Brain microvascular endothelial cell (primary cell): ENCODE data around the gene MRAS.

ENCODE experiments used
- DNase-seq: peaks from one replicate; pipeline ENCODE4 v3.0.0-alpha.2; 2020
- H3K27ac ChIP-seq: fragments of 250-450 bp; sonication (Bioruptor Pico); 2 replicates; pipeline ENCODE4 v1.5.1; 2020; ENCODE audit warnings: mild to moderate bottlenecking, moderate library complexity
- H3K27me3 ChIP-seq: fragments of 250-450 bp; sonication (Bioruptor Pico); replicated peaks from 2 replicates; pipeline ENCODE4 v1.5.1; 2020; ENCODE audit warnings: mild to moderate bottlenecking
- H3K36me3 ChIP-seq: fragments of 250-450 bp; sonication (Bioruptor Pico); replicated peaks from 2 replicates; pipeline ENCODE4 v1.5.1; 2020; ENCODE audit warnings: mild to moderate bottlenecking
- H3K4me3 ChIP-seq: 2 replicates; pipeline ENCODE4 v1.5.1; 2011; ENCODE audit warnings: low read depth, mild to moderate bottlenecking, control low read depth, low read length, moderate library complexity
- in situ Hi-C: cut with HindIII; loops from 2 replicates; pipeline ENCODE4 v1.10.0; 2017; ENCODE audit warnings: low sequenced_read_pairs, low pct_ligation_motif_present
- TF ChIP-seq, protein P1 (sequence below): IDR thresholded peaks from 2 replicates; pipeline ENCODE4 v1.5.1; 2011; ENCODE audit warnings: low read depth, mild to moderate bottlenecking, moderate library complexity, low read length, control low read depth, inconsistent platforms; ENCODE audit errors: missing control alignments

The MRAS gene

DNA sequence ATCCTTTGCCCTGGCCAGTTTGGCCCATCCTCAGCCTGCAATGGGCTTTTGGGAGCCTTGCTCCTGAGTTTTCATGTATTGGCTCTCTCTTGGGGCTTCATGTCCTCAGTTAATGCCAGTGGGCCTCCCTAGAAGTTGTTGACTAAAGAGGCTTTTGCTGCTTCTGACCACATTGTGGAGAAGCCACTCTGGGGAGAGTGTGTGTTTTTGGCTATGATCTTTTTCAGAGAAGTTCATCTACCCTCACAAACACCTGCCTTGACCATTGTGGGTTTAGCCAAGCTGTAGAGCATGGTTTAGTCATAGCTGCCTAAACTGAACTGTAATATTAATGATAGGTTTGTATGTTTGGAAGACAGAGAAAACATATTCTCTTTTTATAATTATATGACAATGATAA is 6.0 kb downstream of the MRAS start:
- DNase-seq: no peak
- no peaks in the 10 kb centered on the region for H3K27me3 ChIP-seq
- no peak overlapping the region for H3K4me3 ChIP-seq
- in situ Hi-C loops: no loop called here
- no peaks in the 10 kb centered on the region for H3K36me3 ChIP-seq
- H3K27ac ChIP-seq: no peak overlapping the region
- TF ChIP-seq, protein P1, sequence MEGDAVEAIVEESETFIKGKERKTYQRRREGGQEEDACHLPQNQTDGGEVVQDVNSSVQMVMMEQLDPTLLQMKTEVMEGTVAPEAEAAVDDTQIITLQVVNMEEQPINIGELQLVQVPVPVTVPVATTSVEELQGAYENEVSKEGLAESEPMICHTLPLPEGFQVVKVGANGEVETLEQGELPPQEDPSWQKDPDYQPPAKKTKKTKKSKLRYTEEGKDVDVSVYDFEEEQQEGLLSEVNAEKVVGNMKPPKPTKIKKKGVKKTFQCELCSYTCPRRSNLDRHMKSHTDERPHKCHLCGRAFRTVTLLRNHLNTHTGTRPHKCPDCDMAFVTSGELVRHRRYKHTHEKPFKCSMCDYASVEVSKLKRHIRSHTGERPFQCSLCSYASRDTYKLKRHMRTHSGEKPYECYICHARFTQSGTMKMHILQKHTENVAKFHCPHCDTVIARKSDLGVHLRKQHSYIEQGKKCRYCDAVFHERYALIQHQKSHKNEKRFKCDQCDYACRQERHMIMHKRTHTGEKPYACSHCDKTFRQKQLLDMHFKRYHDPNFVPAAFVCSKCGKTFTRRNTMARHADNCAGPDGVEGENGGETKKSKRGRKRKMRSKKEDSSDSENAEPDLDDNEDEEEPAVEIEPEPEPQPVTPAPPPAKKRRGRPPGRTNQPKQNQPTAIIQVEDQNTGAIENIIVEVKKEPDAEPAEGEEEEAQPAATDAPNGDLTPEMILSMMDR: no peak

DNA sequence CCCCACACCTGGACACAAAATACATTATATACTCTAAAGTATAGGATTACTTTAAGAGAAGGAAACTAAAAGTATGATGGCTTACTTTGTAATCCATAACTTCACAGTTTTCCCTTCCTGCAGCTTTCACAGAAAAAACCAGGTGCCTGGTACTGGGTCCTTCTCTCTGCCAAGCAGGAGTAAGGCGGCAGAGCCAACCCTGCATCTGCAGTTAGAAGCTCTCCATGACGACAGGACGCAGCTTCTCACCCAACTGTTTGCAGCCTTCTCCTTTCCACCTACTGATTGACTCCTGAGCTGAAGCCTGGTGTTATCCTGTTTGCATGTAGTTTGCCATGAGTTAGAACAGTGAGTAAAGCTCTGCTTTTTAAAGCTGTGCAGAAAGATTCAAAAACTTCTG is 6.7 kb downstream of the MRAS start:
- TF ChIP-seq, protein P1: no peak
- in situ Hi-C loops: no loop called here
- no peak overlapping the region for H3K27ac ChIP-seq
- DNase-seq: no peak
- H3K27me3 ChIP-seq: no peaks in the 10 kb centered on the region
- H3K36me3 ChIP-seq: no peaks in the 10 kb centered on the region
- no peak overlapping the region for H3K4me3 ChIP-seq

DNA sequence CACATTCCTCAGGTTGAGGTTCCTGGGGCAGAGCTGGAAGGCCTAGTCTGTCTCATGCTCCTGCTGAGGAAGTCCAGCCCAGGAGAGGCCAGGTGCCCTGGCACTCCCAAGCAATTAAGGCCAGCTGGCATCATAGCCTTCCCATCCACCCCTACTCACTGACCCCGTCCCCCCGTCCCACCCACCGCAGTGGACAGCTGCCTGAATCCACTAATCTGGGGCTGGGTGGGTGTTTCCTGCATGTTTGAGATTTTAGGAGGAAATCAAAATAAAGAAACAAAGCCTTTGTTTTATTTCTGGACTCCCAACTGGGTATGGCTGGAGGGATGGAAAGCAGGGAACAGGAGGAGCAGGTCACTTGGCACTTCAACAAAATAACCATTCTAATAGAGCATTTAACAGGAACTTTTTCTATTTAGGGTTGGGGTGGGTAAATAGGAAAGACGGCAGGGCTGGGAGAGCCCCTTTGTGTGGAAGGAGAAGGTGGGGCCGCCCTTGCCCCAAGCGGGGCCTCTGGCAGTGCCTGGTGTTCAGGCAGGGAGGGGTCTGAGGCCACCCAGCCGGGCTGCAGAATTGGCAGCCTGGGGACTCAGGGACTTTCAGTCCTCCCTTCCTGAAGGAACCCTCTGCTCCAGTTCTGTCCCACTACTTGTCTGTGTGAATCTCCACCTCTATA is 8.5 kb downstream of the MRAS start:
- no peak for DNase-seq
- in situ Hi-C loops: no loop called here
- Histone ChIP-seq H3K27ac (no peak overlapping the region), H3K36me3 (no peaks in the 10 kb centered on the region), H3K4me3 (no peak overlapping the region), H3K27me3 (no peaks in the 10 kb centered on the region)
- TF ChIP-seq, protein P1: no peak

DNA sequence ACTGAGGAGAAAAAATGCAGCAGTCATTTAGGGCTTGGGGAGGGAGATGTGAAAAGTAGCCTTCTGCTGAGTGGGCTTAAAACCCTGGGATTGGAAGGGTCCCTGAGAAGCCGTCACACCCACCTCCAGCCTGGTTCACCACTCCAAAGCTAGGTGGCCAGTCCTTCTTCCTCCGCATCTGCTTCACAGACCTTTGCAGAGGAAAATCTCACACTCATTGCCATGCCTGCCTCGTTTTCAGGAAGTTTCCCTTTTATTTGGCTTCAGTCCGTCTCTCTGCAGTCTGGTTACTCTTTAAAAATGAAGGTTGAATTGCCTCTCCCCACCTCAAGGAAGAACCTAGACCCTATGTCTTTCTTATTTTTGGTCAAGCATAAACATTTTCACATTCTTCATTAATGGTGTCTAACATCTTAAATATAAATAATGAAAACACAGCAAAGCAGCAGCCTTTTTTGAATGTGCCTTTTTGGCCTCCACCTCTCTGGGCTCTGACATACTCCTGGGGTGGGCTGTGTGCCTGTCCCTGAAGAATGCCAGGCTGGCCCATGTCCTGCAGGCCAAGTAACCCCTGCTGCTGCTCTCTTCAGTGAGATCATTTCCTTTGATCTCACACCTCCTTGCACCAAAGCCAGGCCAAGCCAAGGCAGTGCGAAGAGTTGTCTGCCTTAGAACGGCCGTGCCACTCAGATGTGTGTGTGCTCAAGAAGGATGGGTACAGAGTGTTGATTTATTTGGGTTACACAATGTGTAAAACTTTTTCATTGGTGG is 11.0 kb downstream of the MRAS start:
- TF ChIP-seq, protein P1: no peak
- H3K36me3 ChIP-seq: no peaks in the 10 kb centered on the region
- DNase-seq: no peak
- H3K4me3 ChIP-seq: no peak overlapping the region
- H3K27me3 ChIP-seq: no peaks in the 10 kb centered on the region
- H3K27ac ChIP-seq: no peak overlapping the region
- in situ Hi-C loops: no loop called here

DNA sequence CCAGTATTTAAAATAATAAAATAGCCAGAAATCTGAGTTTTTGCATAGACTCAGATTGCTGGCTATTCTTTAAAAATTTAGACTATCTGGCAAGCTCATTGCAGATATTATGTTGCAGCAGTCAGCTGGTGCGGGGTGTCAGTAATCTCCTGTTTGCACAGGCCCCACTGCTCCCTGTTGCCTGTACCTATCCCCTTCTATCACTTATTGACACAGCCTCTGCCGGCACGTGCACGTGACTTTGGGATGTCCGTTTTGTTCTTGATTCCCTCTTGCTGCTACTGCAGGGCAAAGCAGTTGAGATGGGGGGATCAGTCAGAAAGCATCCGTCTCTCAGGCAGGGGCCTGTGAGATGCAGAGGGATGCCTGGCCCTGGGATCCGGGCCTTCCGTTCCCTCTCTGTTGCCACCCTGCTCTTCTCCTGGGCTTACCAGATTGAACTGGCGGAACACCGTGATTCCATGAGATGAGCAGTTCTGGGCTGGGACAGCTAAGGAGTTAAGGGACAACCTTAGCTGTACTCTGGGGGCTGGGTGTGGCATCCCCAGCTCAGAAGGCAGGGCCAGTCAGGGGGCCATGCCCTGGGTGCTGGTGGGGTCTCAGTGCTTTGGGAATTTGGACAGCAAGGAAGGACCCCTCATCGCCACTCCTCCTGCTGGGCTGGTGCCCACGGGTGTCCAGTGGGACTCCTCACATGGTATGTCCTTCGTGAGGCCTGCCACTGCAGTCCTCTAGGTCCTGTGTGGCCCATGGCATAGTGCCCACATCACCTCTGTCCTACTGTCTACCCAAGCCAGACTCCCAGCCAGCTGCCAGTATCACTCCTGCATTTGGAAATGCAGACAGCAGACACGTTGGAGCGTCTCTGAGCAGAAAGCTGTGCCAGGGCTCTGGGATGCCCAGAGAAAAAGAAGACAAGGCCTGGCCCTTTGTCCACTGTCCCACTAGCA is 11.8 kb downstream of the MRAS start:
- Histone ChIP-seq H3K27ac (no peak overlapping the region), H3K4me3 (no peak overlapping the region), H3K27me3 (no peaks in the 10 kb centered on the region), H3K36me3 (no peaks in the 10 kb centered on the region)
- no peak for DNase-seq
- TF ChIP-seq, protein P1: no peak
- in situ Hi-C loops: no loop called here
